ENCODE results near the gene CLTCL1.

- TF ChIP-seq POLR2A (IDR thresholded peaks at IDR 0.05) (no peak), CTCF (IDR thresholded peaks at IDR 0.05 in 8 of 11, conservative IDR thresholded peaks at IDR 0.05 in 3 of 11) (no peak), POLR2AphosphoS5 (IDR thresholded peaks at IDR 0.05) (no peak)
Measured at GRCh38 chr22:19325296-19325948, 33.9 kb upstream of the CLTCL1 start.
